Bronchial epithelial cell (primary cell): ENCODE data around the gene APOBEC4. TPM values are rescaled to one million over a fixed set of nuclear protein-coding genes. Genes with fewer than 3 reads are reported as not detected.
A peak's percentile ranks its signal among the peaks of the same experiment; 100 is the strongest.

ENCODE experiments used
- DNase-seq: peaks from one replicate; pipeline ENCODE4 v3.0.0-alpha.2; 2010; ENCODE audit warnings: low read depth
- FAIRE-seq: peaks from 2 replicates; lab custom pipeline; 2011; peaks lifted over from hg19 to GRCh38; lab: Jason Lieb, UNC
- H3K27me3 ChIP-seq: 2 replicates; pipeline ENCODE4 v1.5.1; 2011; ENCODE audit warnings: low read length; ENCODE audit not compliant: control insufficient read depth, insufficient read depth
- H3K36me3 ChIP-seq: 2 replicates; pipeline ENCODE4 v1.5.1; 2011; ENCODE audit warnings: low read length; ENCODE audit not compliant: control insufficient read depth, insufficient read depth
- H3K4me3 ChIP-seq: 2 replicates; pipeline ENCODE4 v1.5.1; 2011; ENCODE audit warnings: mild to moderate bottlenecking, low read depth, low read length, control low read depth
- total RNA-seq: library from RNA; depleted of rRNA; stranded (reverse); fragments of >200 nt; gene quantifications from 2 replicates; pipeline ENCODE4 v1.2.1, GENCODE V29; 2014
- TF ChIP-seq, protein P1 (sequence below): IDR thresholded peaks from 2 replicates; pipeline ENCODE4 v1.5.1; 2011; ENCODE audit warnings: mild to moderate bottlenecking, moderate library complexity, low read length, control low read depth, inconsistent platforms; ENCODE audit not compliant: insufficient read depth, severe bottlenecking

Gene APOBEC4
- total RNA-seq, 1 donor from 2014 or later = not detected

DNA sequence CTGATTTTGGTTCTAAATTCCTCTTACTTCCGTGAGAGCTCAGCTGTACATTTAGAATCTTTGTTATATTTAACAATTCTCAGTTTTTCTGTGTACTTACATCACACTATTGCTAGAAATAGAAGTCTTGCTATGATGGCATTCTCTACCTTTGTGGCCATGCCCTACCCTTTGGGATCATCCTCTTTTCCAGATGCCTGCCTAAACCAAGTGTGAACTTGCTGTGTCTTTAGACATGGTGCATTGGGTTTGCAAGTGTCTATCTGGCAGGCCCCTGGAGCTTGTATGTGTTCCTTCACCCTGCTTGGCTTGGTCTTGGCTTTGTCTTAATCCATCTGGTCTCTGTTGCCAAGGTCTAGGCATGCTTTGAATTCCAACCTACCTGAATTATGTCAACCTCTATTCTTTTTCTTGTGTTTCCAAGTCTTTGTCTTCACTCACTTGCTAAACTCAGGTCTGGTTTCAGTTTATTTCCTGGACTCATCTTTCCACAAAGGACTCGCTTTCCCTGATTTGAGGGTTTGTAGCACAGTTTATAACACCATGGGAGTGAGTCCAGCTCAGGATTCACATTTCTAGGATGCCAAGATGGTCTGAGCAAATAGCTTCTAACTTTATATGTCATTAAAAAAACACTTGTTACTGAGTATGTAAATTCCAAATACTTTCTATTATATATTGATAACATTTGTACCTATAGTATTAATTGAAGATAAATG is 20.6 kb upstream of the APOBEC4 start:
- TF ChIP-seq, protein P1, sequence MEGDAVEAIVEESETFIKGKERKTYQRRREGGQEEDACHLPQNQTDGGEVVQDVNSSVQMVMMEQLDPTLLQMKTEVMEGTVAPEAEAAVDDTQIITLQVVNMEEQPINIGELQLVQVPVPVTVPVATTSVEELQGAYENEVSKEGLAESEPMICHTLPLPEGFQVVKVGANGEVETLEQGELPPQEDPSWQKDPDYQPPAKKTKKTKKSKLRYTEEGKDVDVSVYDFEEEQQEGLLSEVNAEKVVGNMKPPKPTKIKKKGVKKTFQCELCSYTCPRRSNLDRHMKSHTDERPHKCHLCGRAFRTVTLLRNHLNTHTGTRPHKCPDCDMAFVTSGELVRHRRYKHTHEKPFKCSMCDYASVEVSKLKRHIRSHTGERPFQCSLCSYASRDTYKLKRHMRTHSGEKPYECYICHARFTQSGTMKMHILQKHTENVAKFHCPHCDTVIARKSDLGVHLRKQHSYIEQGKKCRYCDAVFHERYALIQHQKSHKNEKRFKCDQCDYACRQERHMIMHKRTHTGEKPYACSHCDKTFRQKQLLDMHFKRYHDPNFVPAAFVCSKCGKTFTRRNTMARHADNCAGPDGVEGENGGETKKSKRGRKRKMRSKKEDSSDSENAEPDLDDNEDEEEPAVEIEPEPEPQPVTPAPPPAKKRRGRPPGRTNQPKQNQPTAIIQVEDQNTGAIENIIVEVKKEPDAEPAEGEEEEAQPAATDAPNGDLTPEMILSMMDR = no peak
- Histone ChIP-seq H3K4me3 (no peak overlapping the region), H3K27me3 (peaks cover 2% of the 10 kb centered on the region), H3K36me3 (no peaks in the 10 kb centered on the region)
- FAIRE-seq (no peak), DNase-seq (no peak)

DNA sequence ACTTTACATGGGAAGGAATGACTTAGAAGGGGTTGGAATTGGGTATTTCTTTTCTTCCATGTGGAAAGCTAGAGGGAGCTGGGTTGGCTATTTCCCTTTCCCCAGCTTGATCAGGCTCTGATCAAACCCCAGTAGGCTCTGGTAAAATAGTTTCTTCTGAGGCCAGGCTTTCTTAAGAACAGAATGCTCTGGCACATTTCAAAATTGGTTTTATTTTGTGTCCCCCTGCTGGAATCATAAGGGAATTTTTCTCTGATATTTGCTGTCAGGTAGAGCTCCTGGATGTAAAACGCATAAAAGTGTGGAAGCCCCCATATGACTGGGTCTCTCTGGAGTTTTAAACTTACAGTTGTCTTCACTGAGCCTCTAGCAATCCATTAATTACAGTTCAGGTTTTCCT is 17.1 kb upstream of the APOBEC4 start:
- H3K36me3 ChIP-seq = no peaks in the 10 kb centered on the region
- peaks cover 2% of the 10 kb centered on the region for H3K27me3 ChIP-seq
- TF ChIP-seq, protein P1 = peak; percentile 20
- FAIRE-seq = no peak
- DNase-seq = peak; percentile 7
- H3K4me3 ChIP-seq = no peak overlapping the region

DNA sequence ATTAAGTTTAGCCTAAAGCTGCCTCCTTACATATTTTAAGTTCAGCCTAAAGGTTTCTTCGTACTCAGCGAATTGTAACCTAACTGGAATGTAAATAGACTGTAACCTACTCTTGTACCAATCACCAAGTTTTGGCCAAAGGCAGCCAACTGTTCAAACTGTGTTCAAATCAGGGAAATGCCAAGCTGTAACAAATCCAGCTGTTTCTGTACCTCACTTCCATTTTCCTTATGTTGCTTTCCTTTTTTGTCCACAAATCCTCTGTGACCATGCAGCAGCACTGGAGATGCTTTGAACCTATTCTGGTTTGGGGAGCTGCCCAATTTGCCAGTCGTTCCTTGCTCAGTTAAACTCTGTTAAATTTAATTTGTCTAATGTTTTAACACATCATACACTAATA is 3.2 kb upstream of the APOBEC4 start:
- TF ChIP-seq, protein P1 = no peak
- no peaks in the 10 kb centered on the region for H3K36me3 ChIP-seq
- FAIRE-seq (no peak), DNase-seq (no peak)
- H3K4me3 ChIP-seq = no peak overlapping the region
- no peaks in the 10 kb centered on the region for H3K27me3 ChIP-seq

GRCh38 chr1:183655562-183656075 is 2.5 kb upstream of the APOBEC4 start:
- peak; percentile 69 for DNase-seq
- FAIRE-seq = no peak
- Histone ChIP-seq H3K4me3 (no peak overlapping the region), H3K27me3 (no peaks in the 10 kb centered on the region), H3K36me3 (no peaks in the 10 kb centered on the region)
- TF ChIP-seq, protein P1 = peak; percentile 83

DNA sequence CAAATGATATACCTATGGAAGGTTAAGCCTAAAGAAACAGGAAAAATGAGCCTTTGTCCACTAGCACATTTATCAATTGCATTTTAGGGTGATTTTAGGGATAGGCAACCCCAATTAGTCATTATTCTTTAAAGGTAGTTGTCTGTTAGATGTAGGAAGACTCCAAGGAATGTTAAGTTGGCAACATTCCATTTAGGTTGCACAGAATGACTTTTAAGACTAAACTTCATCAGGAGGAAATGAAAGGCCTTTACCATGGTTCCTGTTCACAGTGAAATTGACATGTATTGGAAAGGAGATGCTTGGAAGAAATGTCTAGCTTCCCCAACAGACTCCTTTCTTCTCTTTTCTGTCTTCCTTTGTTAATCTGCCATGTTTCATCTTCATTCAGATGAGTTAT is 1.6 kb upstream of the APOBEC4 start:
- no peak for FAIRE-seq
- DNase-seq = no peak
- Histone ChIP-seq H3K4me3 (no peak overlapping the region), H3K36me3 (no peaks in the 10 kb centered on the region), H3K27me3 (no peaks in the 10 kb centered on the region)
- TF ChIP-seq, protein P1 = no peak
